GM23338 (cell line): ENCODE results near the gene SPRED2. TPM values are rescaled to one million over a fixed set of nuclear protein-coding genes. Genes with fewer than 3 reads are reported as not detected.

Experiments used
- CREB1 ChIP-seq: fragments of 250-450 bp; sonication (Bioruptor Pico); IDR thresholded peaks from 2 replicates; pipeline ENCODE4 v1.5.0; 2020; ENCODE audit warnings: low read depth, mild to moderate bottlenecking, moderate library complexity
- EZH2 ChIP-seq: fragments of 200-600 bp; sonication (generic); IDR thresholded peaks from one replicate; pipeline ENCODE4 v1.8.0; 2017; ENCODE audit warnings: antibody characterized with exemption, mild to moderate bottlenecking, low read depth; ENCODE audit not compliant: unreplicated experiment
- EZH2phosphoT487 ChIP-seq: fragments of 200-600 bp; sonication (generic); IDR thresholded peaks from one replicate; pipeline ENCODE4 v1.8.1; 2018; ENCODE audit warnings: antibody characterized with exemption; ENCODE audit not compliant: unreplicated experiment
- JUNB ChIP-seq: IDR thresholded peaks from one replicate; pipeline ENCODE4 v1.6.1; 2016; ENCODE audit warnings: antibody characterized with exemption; ENCODE audit not compliant: unreplicated experiment
- ZNF114 ChIP-seq: fragments of 250-450 bp; sonication (Bioruptor Pico); IDR thresholded peaks from 2 replicates; pipeline ENCODE4 v1.5.0; 2020; ENCODE audit warnings: mild to moderate bottlenecking, moderate library complexity
- ZNF331 ChIP-seq: fragments of 250-450 bp; sonication (Bioruptor Pico); IDR thresholded peaks from 2 replicates; pipeline ENCODE4 v1.5.0; 2020; ENCODE audit warnings: low read depth, mild to moderate bottlenecking, moderate library complexity
- polyA plus RNA-seq: library from polyadenylated mRNA; unstranded; fragments of >200 nt; fragmentation: Nextera tagmentation; extraction: Ambion mirVana; gene quantifications from 2 replicates; pipeline ENCODE4 v1.2.1, GENCODE V29; 2016
- total RNA-seq: library from RNA; depleted of rRNA; stranded (reverse); fragments of >200 nt; shearing (Covaris generic); gene quantifications from 2 replicates; pipeline ENCODE4 v1.2.3, GENCODE V29; 2014
- TF ChIP-seq, protein P1 (sequence below): fragments of 250-450 bp; sonication (Bioruptor Pico); IDR thresholded peaks from 2 replicates; pipeline ENCODE4 v1.5.0; 2020; ENCODE audit warnings: mild to moderate bottlenecking, moderate library complexity
- TF ChIP-seq, protein P2 (sequence below): IDR thresholded peaks from one replicate; pipeline ENCODE4 v1.6.1; 2018; ENCODE audit warnings: antibody characterized with exemption; ENCODE audit not compliant: unreplicated experiment
- TF ChIP-seq, protein P3 (sequence below), 2 experiments: fragments of 200-600 bp in 1 of 2; sonication (generic) in 1 of 2; conservative IDR thresholded peaks; 2 replicates each; pipeline versions ENCODE4 v1.5.1 to v1.6.1; 2016 to 2017; ENCODE audit warnings: antibody characterized with exemption in 2 of 2, low read depth in 2 of 2, mild to moderate bottlenecking in 2 of 2, moderate library complexity in 1 of 2
- TF ChIP-seq, protein P4 (sequence below): IDR thresholded peaks from 2 replicates; pipeline ENCODE4 v1.6.1; 2016; ENCODE audit warnings: antibody characterized with exemption

Gene SPRED2
- total and polyA plus RNA-seq, 2 experiments from 2014 or later: 8.7 to 13.0 TPM

DNA sequence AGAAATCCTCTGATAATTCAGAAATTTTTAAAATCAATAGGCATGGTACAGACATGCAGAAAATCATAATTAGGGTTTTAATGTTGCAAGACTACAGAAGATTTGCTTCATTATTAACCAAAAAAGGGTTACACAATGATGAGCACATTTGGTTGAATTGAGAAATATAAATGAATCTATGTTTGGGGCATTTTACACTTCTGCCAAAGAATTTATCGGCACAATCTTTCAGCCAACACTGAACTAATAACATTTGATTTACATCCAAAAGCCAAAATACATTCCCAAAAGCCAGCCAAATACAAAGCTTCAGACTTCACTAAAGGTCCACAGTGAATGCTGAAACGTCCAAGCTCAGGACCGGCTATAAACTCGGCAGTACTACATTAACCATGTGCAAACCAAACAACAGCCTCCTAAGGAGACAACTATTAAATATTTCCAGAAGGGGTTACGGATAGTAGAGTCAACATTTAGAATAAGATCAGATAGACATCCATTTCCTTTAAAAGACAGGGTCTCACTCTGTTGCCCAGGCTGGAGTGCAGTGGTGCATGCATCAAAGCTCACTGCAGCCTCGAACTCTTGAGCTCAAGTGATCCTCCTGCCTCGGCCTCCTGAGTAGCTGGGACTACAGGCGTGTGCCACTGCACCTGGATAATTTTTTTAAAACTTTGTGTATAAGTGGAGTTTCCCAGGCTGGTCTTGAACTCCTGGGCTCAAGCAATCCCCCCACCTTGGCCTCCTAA, 29.4 kb downstream of the SPRED2 start (continued):
- TF ChIP-seq, protein P1, sequence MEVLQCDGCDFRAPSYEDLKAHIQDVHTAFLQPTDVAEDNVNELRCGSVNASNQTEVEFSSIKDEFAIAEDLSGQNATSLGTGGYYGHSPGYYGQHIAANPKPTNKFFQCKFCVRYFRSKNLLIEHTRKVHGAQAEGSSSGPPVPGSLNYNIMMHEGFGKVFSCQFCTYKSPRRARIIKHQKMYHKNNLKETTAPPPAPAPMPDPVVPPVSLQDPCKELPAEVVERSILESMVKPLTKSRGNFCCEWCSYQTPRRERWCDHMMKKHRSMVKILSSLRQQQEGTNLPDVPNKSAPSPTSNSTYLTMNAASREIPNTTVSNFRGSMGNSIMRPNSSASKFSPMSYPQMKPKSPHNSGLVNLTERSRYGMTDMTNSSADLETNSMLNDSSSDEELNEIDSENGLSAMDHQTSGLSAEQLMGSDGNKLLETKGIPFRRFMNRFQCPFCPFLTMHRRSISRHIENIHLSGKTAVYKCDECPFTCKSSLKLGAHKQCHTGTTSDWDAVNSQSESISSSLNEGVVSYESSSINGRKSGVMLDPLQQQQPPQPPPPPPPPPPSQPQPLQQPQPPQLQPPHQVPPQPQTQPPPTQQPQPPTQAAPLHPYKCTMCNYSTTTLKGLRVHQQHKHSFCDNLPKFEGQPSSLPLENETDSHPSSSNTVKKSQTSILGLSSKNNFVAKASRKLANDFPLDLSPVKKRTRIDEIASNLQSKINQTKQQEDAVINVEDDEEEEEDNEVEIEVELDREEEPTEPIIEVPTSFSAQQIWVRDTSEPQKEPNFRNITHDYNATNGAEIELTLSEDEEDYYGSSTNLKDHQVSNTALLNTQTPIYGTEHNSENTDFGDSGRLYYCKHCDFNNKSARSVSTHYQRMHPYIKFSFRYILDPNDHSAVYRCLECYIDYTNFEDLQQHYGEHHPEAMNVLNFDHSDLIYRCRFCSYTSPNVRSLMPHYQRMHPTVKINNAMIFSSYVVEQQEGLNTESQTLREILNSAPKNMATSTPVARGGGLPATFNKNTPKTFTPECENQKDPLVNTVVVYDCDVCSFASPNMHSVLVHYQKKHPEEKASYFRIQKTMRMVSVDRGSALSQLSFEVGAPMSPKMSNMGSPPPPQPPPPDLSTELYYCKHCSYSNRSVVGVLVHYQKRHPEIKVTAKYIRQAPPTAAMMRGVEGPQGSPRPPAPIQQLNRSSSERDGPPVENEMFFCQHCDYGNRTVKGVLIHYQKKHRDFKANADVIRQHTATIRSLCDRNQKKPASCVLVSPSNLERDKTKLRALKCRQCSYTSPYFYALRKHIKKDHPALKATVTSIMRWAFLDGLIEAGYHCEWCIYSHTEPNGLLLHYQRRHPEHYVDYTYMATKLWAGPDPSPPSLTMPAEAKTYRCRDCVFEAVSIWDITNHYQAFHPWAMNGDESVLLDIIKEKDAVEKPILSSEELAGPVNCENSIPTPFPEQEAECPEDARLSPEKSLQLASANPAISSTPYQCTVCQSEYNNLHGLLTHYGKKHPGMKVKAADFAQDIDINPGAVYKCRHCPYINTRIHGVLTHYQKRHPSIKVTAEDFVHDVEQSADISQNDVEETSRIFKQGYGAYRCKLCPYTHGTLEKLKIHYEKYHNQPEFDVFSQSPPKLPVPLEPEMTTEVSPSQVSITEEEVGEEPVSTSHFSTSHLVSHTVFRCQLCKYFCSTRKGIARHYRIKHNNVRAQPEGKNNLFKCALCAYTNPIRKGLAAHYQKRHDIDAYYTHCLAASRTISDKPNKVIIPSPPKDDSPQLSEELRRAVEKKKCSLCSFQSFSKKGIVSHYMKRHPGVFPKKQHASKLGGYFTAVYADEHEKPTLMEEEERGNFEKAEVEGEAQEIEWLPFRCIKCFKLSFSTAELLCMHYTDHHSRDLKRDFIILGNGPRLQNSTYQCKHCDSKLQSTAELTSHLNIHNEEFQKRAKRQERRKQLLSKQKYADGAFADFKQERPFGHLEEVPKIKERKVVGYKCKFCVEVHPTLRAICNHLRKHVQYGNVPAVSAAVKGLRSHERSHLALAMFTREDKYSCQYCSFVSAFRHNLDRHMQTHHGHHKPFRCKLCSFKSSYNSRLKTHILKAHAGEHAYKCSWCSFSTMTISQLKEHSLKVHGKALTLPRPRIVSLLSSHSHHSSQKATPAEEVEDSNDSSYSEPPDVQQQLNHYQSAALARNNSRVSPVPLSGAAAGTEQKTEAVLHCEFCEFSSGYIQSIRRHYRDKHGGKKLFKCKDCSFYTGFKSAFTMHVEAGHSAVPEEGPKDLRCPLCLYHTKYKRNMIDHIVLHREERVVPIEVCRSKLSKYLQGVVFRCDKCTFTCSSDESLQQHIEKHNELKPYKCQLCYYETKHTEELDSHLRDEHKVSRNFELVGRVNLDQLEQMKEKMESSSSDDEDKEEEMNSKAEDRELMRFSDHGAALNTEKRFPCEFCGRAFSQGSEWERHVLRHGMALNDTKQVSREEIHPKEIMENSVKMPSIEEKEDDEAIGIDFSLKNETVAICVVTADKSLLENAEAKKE (CRISPR knock-in tag): no peak
- no peak for TF ChIP-seq EZH2
- TF ChIP-seq CREB1: no peak
- TF ChIP-seq ZNF114 (CRISPR knock-in tag): no peak
- TF ChIP-seq JUNB: no peak
- TF ChIP-seq EZH2phosphoT487: no peak
- TF ChIP-seq, protein P2, sequence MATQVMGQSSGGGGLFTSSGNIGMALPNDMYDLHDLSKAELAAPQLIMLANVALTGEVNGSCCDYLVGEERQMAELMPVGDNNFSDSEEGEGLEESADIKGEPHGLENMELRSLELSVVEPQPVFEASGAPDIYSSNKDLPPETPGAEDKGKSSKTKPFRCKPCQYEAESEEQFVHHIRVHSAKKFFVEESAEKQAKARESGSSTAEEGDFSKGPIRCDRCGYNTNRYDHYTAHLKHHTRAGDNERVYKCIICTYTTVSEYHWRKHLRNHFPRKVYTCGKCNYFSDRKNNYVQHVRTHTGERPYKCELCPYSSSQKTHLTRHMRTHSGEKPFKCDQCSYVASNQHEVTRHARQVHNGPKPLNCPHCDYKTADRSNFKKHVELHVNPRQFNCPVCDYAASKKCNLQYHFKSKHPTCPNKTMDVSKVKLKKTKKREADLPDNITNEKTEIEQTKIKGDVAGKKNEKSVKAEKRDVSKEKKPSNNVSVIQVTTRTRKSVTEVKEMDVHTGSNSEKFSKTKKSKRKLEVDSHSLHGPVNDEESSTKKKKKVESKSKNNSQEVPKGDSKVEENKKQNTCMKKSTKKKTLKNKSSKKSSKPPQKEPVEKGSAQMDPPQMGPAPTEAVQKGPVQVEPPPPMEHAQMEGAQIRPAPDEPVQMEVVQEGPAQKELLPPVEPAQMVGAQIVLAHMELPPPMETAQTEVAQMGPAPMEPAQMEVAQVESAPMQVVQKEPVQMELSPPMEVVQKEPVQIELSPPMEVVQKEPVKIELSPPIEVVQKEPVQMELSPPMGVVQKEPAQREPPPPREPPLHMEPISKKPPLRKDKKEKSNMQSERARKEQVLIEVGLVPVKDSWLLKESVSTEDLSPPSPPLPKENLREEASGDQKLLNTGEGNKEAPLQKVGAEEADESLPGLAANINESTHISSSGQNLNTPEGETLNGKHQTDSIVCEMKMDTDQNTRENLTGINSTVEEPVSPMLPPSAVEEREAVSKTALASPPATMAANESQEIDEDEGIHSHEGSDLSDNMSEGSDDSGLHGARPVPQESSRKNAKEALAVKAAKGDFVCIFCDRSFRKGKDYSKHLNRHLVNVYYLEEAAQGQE: no peak
- TF ChIP-seq, protein P3, sequence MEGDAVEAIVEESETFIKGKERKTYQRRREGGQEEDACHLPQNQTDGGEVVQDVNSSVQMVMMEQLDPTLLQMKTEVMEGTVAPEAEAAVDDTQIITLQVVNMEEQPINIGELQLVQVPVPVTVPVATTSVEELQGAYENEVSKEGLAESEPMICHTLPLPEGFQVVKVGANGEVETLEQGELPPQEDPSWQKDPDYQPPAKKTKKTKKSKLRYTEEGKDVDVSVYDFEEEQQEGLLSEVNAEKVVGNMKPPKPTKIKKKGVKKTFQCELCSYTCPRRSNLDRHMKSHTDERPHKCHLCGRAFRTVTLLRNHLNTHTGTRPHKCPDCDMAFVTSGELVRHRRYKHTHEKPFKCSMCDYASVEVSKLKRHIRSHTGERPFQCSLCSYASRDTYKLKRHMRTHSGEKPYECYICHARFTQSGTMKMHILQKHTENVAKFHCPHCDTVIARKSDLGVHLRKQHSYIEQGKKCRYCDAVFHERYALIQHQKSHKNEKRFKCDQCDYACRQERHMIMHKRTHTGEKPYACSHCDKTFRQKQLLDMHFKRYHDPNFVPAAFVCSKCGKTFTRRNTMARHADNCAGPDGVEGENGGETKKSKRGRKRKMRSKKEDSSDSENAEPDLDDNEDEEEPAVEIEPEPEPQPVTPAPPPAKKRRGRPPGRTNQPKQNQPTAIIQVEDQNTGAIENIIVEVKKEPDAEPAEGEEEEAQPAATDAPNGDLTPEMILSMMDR (conservative IDR thresholded peaks at IDR 0.05; ENCODE audit: low read depth in 2 of 2): no peak
- no peak for TF ChIP-seq ZNF331 (CRISPR knock-in tag)
- TF ChIP-seq, protein P4, sequence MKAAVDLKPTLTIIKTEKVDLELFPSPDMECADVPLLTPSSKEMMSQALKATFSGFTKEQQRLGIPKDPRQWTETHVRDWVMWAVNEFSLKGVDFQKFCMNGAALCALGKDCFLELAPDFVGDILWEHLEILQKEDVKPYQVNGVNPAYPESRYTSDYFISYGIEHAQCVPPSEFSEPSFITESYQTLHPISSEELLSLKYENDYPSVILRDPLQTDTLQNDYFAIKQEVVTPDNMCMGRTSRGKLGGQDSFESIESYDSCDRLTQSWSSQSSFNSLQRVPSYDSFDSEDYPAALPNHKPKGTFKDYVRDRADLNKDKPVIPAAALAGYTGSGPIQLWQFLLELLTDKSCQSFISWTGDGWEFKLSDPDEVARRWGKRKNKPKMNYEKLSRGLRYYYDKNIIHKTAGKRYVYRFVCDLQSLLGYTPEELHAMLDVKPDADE: no peak
